ENCODE results near the gene RDH8.

RDH8 gene

GRCh38 chr19:10013316-10013715 lies at the start of gene RDH8:
Gene RDH8 (plus strand): TSS chr19:10013483. CDS start chr19:10013498, 15 bp downstream.
- no peak for DNase-seq

- DNase-seq: no peak
Measured at GRCh38 chr19:9966024-9966423, 47.3 kb upstream of the RDH8 start.

- DNase-seq: no peak
Measured at GRCh38 chr19:9966448-9966847, 46.8 kb upstream of the RDH8 start.

- DNase-seq: no peak
Measured at GRCh38 chr19:9967326-9967725, 46.0 kb upstream of the RDH8 start.

- DNase-seq: no peak
Measured at GRCh38 chr19:9968820-9969687, 44.2 kb upstream of the RDH8 start.

- DNase-seq: no peak
Measured at GRCh38 chr19:9969688-9969975, 43.7 kb upstream of the RDH8 start.

- no peak for DNase-seq
Measured at GRCh38 chr19:9970481-9970880, 42.8 kb upstream of the RDH8 start.

GRCh38 chr19:9971166-9971897 lies 42.0 kb upstream of the RDH8 start:
- DNase-seq: no peak

GRCh38 chr19:9972103-9972502 lies 41.2 kb upstream of the RDH8 start:
- DNase-seq: no peak

- peak in 2 of 3 donors; percentile 9 to 13 for DNase-seq
Measured at GRCh38 chr19:9981406-9982260, 31.6 kb upstream of the RDH8 start.

GRCh38 chr19:9986787-9987281 lies 26.4 kb upstream of the RDH8 start:
- DNase-seq: no peak

- DNase-seq: no peak
Measured at GRCh38 chr19:9989504-9989903, 23.8 kb upstream of the RDH8 start.

GRCh38 chr19:9991425-9992191 lies 21.7 kb upstream of the RDH8 start:
- DNase-seq: no peak

GRCh38 chr19:9995084-9995483 lies 18.2 kb upstream of the RDH8 start:
- DNase-seq: no peak

GRCh38 chr19:9995999-9996398 lies 17.3 kb upstream of the RDH8 start:
- DNase-seq: no peak

- DNase-seq: no peak
Measured at GRCh38 chr19:9996541-9996940, 16.7 kb upstream of the RDH8 start.

- peak; percentile 67 to 86 (median 76) for DNase-seq
Measured at GRCh38 chr19:10000171-10000826, 13.0 kb upstream of the RDH8 start.

- DNase-seq: peak; percentile 29 to 56 (median 49)
Measured at GRCh38 chr19:10001899-10002298, 11.4 kb upstream of the RDH8 start.

GRCh38 chr19:10003271-10003670 lies 10.0 kb upstream of the RDH8 start:
- DNase-seq: no peak

GRCh38 chr19:10004617-10005016 lies 8.7 kb upstream of the RDH8 start:
- no peak for DNase-seq

GRCh38 chr19:10005632-10006334 lies 7.5 kb upstream of the RDH8 start:
- no peak for DNase-seq
